Measurements from ENCODE around the gene POLR3E.

- TF ChIP-seq ZNF274 (IDR thresholded peaks at IDR 0.05; ENCODE audit: low read depth, low read length) (no peak), YY1 (IDR thresholded peaks at IDR 0.05; ENCODE audit: insufficient read depth, insufficient read length) (no peak)
Measured at GRCh38 chr16:22299036-22299435, 1.8 kb downstream of the POLR3E start.

Measured in NT2/D1 (cell line).